ENCODE measurements around the gene FAM111B.
"Not testable (repeated sequence)": the region's sequence is repeated elsewhere in the genome, so short reads cannot be mapped to it uniquely, and the experiment has no call there.

The FAM111B gene

GRCh38 chr11:59097938-59098337 lies 9.1 kb upstream of the FAM111B start:
- FAIRE-seq = peak; percentile 26
- DNase-seq (ENCODE audit: insufficient read length, low spot score) = not testable (repeated sequence)

DNA sequence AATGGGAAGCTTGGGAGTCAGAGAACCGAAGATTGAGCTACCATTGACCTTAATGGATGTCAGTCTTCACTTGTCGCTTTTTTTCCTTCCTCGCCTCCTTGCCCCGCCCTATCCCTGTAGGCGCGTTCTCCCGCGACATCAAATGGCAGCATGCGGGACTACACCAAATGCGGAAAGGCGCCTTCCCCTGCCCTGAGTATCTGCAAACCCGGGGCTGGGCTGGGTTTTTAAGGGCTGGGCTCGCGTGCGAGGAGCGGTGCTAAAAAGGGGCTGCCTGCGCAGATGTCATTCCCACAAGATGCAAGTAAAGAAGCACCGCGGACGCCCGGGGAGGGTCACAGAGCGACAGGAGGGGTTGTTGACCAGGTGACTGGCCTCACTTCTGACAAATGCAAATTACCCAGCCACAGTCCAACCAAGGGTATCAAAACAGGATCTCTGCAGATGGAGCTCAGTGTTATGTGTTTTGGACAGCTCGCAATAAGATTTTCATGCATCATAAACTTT lies 4.7 kb upstream of the FAM111B start:
- DNase-seq (ENCODE audit: insufficient read length, low spot score) = peak; percentile 32
- FAIRE-seq = peak; percentile 98

DNA sequence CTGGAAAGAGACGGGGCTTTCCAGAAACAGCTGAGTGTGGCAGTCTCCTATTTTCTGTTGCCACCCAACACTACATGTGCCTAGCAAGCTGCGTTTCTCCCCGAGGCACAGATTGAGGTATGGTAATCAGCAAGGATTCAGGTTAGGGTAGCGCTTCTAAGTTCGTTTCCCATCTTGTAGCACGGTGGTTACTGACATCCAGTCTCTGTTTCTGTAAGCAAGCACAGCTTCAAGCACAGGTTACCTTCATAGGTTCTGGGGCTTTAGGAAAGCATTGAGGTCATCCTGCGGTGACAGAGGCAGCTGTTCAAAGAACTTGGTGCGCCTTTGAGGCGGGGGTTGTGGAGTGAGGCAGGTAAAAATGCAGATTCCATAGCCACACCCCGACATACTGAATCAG lies 684 bp downstream of the FAM111B start:
- FAIRE-seq = peak; percentile 90
- DNase-seq (ENCODE audit: insufficient read length, low spot score) = not testable (repeated sequence)

DNA sequence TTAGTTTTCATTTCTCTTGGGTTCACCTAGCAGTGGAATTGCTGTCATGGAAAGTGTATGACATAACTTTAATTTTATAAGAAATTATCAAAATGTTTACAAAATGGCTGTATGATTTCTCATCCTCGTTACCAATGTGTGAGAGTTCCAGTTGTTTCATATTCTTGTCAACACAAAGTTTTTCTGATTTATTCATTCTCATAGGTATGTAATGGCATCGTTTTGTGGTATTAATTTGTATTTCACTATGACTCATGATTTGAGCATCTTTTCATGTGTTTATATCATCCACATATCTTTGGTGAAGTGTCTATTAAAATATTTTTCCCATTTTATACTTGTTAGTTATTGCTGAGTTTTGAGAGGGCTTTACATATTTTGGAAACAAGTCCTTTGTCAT lies 5.5 kb downstream of the FAM111B start:
- DNase-seq (ENCODE audit: insufficient read length, low spot score) (no peak), FAIRE-seq (peak; percentile 66)

DNA sequence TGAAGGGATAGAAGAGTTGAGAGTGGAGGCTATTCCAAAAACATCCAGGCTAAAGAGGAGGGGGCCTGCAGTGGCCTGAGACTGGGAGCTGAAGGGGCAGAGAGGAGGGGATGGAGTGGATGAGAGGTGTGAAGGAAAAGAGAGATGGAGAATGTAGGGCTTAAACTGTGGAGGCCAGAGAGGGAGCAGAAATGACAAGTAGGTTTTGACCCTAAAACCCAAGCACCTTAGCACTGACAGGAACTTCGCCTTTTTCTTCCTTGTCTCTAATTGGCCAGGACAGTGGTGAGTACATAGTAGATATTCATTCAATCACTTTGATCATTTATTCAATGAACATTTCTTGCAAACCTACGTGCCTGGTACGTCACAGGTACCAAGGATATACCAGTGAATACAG lies 7.3 kb downstream of the FAM111B start:
- no peak for FAIRE-seq

GRCh38 chr11:59115553-59115952 lies 8.5 kb downstream of the FAM111B start:
- no peak for DNase-seq (ENCODE audit: insufficient read length, low spot score)
- FAIRE-seq = no peak

More for the DNA sequence above, 7.3 kb downstream of the FAM111B start:
- DNase-seq (ENCODE audit: insufficient read length, low spot score) = no peak

DNA sequence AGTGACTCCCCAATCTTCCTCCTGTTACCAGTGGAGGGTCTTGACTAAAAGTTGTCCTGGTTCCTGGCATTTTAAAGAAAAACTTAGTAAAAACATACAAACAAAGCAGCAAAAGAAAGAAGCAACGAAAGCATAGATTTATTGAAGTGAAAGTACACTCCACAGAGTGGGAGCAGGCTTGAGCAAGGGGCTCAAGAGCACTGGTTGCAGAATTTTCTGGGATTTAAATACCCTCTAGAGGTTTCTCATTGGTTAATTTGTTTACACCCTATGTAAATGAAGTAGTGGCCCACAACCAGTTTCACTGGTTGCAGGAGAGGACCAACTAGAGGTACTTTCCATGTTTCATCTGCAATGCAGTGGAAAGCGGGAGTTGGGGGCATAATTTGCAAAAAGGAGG lies 10.7 kb downstream of the FAM111B start:
- DNase-seq (ENCODE audit: insufficient read length, low spot score) (no peak), FAIRE-seq (no peak)

DNA sequence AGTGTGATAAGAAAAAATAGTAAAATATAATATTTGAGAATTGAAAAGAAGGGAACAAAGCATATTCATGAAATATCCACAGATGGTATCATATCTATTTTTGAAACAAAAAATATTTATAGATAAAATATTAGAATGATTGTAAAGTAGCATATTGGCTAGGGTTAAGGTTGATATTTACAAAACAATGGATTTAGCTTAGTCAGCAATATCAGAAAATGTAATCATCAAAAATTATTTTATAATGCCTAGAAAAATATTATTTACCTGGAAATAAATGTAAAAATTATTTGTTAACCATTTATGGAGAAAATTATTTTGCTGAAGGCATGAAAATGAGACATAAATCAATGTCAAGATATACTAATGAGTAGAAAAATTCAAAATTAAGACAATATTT lies 12.8 kb downstream of the FAM111B start:
- FAIRE-seq (no peak), DNase-seq (ENCODE audit: insufficient read length, low spot score) (no peak)

DNA sequence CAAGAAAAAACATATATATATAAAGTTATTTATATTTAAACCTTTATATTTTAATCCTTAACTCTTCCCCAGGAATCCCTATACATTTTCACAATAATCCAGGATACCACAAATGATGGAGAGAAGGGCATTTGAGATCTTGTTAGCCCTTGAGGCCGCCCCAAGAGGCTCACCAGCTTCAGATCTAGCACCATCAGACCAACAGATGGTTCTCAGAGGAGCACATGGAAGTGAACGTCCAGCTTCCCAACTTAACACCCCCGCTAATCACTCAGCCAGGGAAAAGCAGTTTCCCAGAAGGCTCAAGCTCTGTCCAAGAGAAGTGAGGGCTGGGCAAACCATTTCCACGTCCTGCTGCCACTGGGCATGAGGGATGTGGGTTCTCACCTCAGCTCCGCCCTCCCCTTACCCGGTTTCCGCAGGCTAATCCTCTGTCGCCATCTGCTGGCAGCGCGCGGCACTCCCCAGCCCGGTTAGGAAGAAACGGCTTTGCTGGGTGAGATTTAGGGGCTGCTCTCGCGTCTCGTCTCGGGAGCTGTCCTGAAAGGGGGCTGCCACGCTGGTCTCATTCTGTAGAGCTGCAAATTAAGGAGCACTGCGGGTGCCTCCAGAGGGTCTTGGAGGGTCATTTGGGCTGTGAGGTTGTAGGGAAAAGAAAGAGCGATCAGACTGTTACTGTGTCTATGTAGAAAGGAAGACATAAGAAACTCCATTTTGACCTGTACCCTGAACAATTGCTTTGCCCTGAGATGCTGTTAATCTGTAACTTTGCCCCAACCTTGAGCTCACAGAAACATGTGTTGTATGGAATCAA lies 28.8 kb downstream of the FAM111B start:
- DNase-seq (ENCODE audit: insufficient read length, low spot score) (peak; percentile 49), FAIRE-seq (peak; percentile 86)

GRCh38 chr11:59136551-59136950 lies 29.5 kb downstream of the FAM111B start:
- not testable (repeated sequence) for DNase-seq (ENCODE audit: insufficient read length, low spot score); FAIRE-seq

GRCh38 chr11:59137190-59137589 lies 30.2 kb downstream of the FAM111B start:
- DNase-seq (ENCODE audit: insufficient read length, low spot score) (no peak), FAIRE-seq (no peak)

DNA sequence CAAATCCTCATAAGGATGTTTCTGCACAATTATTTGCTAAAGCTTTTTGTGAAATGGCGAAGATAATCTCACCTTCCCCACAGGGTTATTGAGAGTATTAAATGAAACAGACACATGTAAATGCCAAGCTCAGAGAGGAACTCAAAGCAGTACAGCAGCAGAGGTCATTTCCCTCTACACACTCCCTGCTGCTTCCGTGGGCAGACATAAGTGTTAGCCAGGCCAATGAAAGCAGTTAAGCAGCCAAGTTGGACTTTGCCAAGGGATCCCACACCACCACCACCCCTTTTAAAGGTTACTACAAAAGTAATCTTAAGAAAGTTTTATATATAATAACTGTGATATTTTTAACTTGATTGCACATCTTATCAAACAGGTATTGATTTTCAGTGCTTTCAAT lies 31.6 kb downstream of the FAM111B start:
- FAIRE-seq (no peak), DNase-seq (ENCODE audit: insufficient read length, low spot score) (no peak)

DNA sequence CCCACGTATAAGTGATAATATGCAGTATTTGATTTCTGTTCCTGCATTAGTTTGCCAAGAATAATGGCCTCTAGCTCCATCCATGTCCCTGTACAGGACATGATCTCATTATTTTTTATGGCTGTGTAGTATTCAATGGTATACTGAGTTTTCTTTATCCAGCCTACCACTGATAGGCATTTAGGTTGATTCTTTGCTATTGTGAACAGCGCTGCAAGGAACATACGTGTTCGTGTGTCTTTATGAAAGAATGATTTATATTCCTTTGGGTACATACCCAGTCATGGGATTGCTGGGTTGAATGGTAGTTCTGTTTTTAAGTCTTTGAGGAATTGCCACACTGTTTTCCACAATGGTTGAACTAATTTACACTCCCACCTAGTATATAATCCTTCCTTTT lies 34.2 kb downstream of the FAM111B start:
- FAIRE-seq (peak; percentile 31), DNase-seq (ENCODE audit: insufficient read length, low spot score) (no peak)

- FAIRE-seq (peak; percentile 35), DNase-seq (ENCODE audit: insufficient read length, low spot score) (no peak)
Observed at GRCh38 chr11:59141673-59142460, 34.8 kb downstream of the FAM111B start.

- FAIRE-seq (peak; percentile 94), DNase-seq (ENCODE audit: insufficient read length, low spot score) (peak; percentile 50)
Observed at GRCh38 chr11:59142530-59143507, 35.8 kb downstream of the FAM111B start, which contains the start of gene FAM111A. Gene FAM111A (plus strand): TSS chr11:59142856. CDS start chr11:59148873, 6,017 bp downstream.

DNA sequence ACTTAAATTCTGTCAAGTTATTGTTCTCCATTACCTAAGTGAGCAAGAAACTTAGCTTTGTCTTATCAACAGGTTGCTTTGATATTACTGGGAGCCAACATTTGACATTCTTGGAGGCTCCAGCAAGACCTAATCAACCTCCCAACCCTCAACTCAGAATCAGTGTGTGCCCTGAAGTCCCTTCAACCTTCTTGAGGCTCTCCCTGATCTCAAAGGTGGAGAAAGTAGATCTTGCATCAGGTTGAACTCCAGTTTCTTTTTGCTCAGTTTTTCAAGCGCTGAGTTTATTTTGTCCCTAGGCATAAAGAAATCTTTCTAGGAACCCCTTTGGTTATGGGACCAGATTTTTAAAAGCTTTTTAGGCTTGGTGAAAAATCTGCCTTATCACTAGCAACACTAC lies 37.1 kb downstream of the FAM111B start:
- no peak for FAIRE-seq
- DNase-seq (ENCODE audit: insufficient read length, low spot score) = no peak

DNA sequence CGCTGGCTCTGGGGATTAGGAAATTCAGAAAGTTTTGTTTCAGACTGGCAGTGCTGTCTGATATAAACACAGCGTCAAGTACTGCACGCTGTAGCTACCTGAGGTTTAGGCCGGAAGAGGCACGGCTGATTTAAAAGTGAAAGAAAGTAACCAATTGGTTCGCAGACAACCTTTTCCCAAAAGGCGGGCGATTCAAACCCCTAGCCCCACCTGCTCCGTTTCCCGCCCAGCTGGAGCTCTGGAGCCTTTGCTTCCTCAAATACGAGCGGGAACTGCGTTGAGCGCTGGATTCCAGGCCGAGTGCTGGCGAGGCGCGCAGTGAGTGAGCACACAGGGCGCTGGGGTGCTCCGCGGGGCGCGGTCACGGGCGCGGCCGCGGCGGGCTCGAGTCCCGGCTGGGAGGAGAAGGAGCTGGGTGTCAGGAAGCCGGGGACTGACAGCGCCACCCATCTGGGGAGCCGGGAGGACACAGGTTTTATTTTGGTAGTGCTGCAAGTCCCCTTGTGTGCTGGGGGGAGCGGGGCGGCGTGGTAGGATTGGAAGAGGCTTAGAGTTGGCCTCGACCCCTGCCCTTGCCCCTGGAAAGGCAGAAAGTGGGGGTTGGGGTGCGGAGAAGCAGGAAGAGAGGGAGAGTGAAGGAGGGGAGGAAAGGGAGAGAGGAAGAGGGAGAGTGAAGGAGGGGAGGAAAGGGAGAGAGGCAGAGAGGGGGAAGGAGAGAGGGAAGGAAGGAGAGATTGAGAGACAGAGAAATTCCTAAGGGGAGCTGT lies 37.7 kb downstream of the FAM111B start:
- FAIRE-seq (peak; percentile 98), DNase-seq (ENCODE audit: insufficient read length, low spot score) (peak; percentile 57)

DNA sequence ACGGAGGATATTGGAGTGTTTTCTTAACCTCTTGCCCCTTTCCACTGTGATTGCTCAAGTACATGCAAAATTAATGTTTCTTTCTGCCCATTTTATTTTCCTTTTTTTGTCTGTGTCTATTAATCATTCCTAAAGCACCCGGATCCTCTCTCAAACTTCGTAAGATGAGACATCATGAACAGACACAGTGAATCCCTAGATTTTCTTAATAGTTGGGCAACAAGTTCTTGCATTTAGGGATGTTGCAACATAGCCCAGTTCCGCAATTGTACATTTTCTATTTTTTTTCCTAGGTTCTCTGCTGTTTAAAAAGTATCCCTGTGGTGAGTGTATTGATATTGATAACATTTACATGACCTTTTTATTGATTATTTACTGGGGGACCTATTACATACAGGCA lies 38.5 kb downstream of the FAM111B start:
- DNase-seq (ENCODE audit: insufficient read length, low spot score) (no peak), FAIRE-seq (no peak)

- FAIRE-seq (peak; percentile 97), DNase-seq (ENCODE audit: insufficient read length, low spot score) (no peak)
Observed at GRCh38 chr11:59151761-59152160, 44.7 kb downstream of the FAM111B start.
